Kidney epithelial cell (primary cell): ENCODE results near the gene MAPK9. TPM values are rescaled to one million over a fixed set of nuclear protein-coding genes. Genes with fewer than 3 reads are reported as not detected.

Experiments
- DNase-seq: peaks from one replicate; pipeline ENCODE4 v3.0.0-alpha.2; 2010; ENCODE audit warnings: low read depth
- H3K27me3 ChIP-seq: 2 replicates; pipeline ENCODE4 v1.6.0; 2011; ENCODE audit warnings: low read length; ENCODE audit not compliant: control insufficient read depth, insufficient read depth
- H3K36me3 ChIP-seq: 2 replicates; pipeline ENCODE4 v1.5.1; 2011; ENCODE audit warnings: low read length; ENCODE audit not compliant: control insufficient read depth, insufficient read depth
- H3K4me3 ChIP-seq: 2 replicates; pipeline ENCODE4 v1.5.1; 2011; ENCODE audit warnings: low read depth, mild to moderate bottlenecking, control low read depth, low read length
- total RNA-seq: library from RNA; depleted of rRNA; stranded (reverse); fragments of >200 nt; gene quantifications from 2 replicates; pipeline ENCODE4 v1.2.3, GENCODE V29; 2015
- TF ChIP-seq, protein P1 (sequence below): IDR thresholded peaks from 2 replicates; pipeline ENCODE4 v1.5.1; 2011; ENCODE audit warnings: mild to moderate bottlenecking, moderate library complexity, low read length, control low read depth, inconsistent platforms; ENCODE audit not compliant: insufficient read depth, poor library complexity, severe bottlenecking

Gene MAPK9
- total RNA-seq, 1 donor from 2014 or later: 22.5 TPM

DNA sequence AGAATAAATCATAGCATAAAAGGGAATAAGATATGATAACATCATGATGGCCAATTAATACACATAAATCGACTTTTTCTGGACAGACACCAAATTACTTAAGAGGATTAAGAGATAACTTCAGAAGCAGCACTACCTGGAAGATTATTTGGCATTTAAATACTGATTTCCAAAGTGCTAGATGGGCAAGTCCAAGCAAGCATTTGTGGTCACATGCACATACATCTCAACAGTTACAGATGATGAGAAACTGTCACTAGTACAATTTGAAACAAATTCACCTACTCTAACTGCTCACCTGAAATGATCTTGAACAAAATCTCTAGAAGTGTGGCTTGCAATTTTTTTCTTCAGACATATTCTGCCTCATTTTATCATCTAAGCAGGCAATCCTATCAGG, 56.0 kb downstream of the MAPK9 start:
- Histone ChIP-seq H3K36me3 (peaks cover 2% of the 10 kb centered on the region), H3K4me3 (no peak overlapping the region), H3K27me3 (no peaks in the 10 kb centered on the region)
- TF ChIP-seq, protein P1, sequence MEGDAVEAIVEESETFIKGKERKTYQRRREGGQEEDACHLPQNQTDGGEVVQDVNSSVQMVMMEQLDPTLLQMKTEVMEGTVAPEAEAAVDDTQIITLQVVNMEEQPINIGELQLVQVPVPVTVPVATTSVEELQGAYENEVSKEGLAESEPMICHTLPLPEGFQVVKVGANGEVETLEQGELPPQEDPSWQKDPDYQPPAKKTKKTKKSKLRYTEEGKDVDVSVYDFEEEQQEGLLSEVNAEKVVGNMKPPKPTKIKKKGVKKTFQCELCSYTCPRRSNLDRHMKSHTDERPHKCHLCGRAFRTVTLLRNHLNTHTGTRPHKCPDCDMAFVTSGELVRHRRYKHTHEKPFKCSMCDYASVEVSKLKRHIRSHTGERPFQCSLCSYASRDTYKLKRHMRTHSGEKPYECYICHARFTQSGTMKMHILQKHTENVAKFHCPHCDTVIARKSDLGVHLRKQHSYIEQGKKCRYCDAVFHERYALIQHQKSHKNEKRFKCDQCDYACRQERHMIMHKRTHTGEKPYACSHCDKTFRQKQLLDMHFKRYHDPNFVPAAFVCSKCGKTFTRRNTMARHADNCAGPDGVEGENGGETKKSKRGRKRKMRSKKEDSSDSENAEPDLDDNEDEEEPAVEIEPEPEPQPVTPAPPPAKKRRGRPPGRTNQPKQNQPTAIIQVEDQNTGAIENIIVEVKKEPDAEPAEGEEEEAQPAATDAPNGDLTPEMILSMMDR: no peak
- DNase-seq: no peak

- peaks cover 2% of the 10 kb centered on the region for H3K36me3 ChIP-seq
- no peak for DNase-seq
- H3K27me3 ChIP-seq: no peaks in the 10 kb centered on the region
- TF ChIP-seq, protein P1: no peak
- H3K4me3 ChIP-seq: no peak overlapping the region
Observed at GRCh38 chr5:180235077-180235476, 56.8 kb downstream of the MAPK9 start.

DNA sequence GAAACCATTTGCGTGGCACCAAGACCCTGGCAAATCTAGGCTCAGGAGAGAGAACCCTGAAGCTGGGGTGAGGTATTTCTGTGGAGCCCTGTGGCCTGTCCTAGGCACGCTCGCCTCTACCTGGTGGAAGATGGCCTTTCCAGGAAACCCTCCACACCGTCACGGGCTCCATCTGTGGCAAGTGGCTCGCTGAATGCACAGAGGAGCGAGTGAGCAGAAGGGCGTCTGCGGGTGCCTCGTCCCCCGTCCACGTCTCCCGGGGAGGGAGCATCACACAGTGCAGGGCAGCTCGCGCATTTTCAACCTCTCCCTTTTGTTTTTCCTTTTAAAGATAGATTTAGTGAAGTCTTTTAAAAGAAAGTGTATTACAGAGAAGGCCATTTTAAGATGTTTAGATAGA, 57.6 kb downstream of the MAPK9 start:
- Histone ChIP-seq H3K27me3 (no peaks in the 10 kb centered on the region), H3K36me3 (peaks cover 2% of the 10 kb centered on the region), H3K4me3 (no peak overlapping the region)
- TF ChIP-seq, protein P1: no peak
- DNase-seq: no peak

GRCh38 chr5:180233729-180234128, 58.2 kb downstream of the MAPK9 start:
- Histone ChIP-seq H3K4me3 (no peak overlapping the region), H3K27me3 (no peaks in the 10 kb centered on the region), H3K36me3 (peaks cover 2% of the 10 kb centered on the region)
- DNase-seq: no peak
- TF ChIP-seq, protein P1: no peak

DNA sequence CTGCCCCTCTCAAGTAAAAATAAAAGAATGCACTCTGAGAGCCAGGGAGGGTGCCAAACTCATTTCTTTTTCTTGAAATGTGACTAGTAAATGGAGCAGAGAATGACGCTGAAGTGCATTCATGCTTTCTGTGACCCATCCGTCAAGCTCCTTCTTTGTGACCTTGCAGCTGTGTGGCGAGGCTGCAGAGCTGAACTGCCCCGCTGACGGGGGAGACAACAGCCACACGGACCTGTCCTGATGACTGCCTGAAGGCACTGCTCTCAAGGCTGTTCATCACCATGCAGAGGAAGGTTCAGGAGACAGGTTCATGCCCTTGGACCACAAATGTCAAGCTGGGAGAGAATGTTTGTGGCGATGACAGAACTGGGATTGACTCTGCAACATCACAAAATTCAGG, 61.9 kb downstream of the MAPK9 start:
- Histone ChIP-seq H3K4me3 (no peak overlapping the region), H3K27me3 (no peaks in the 10 kb centered on the region), H3K36me3 (peaks cover 2% of the 10 kb centered on the region)
- TF ChIP-seq, protein P1: no peak
- DNase-seq: no peak

DNA sequence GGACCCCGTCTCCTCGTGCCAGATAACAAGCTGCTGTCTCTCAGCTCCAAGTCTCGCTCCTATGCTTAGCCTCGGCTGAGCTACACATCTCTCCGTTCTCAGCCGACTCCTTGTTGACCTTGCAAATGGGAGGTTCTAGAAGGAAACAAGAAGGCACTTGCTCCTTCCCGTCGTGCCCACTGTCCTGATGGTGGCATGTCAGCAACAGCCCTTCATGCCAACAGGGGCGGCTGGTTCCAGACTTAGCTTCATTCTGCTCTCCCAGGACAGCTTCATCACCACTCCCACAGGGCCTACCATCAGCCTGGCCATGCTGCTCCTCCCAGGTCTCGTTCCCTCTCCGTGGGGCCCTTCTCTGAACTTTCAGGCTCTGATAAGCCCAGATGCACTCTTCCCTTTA, 69.8 kb downstream of the MAPK9 start:
- no peak for DNase-seq
- TF ChIP-seq, protein P1: no peak
- H3K4me3 ChIP-seq: no peak overlapping the region

More for the DNA sequence above, 69.8 kb downstream of the MAPK9 start:
- no peaks in the 10 kb centered on the region for H3K36me3 ChIP-seq
- no peaks in the 10 kb centered on the region for H3K27me3 ChIP-seq
